WI38 (cell line): ENCODE results near the gene CELSR1.

Source experiments
- H3K4me3 ChIP-seq: 2 replicates; pipeline ENCODE4 v1.5.1; 2011; ENCODE audit warnings: low read depth, mild to moderate bottlenecking, control low read depth, low read length
- CTCF ChIP-seq: IDR thresholded peaks from 2 replicates; pipeline ENCODE4 v1.5.1; 2012; ENCODE audit warnings: low read depth, mild to moderate bottlenecking, control low read depth, low read length

Gene CELSR1

GRCh38 chr22:46312056-46312455, 225.4 kb downstream of the CELSR1 start:
- no peak for TF ChIP-seq CTCF
- H3K4me3 ChIP-seq, result no peak overlapping the region
